Measurements from ENCODE around the gene S100A1. TPM values are rescaled to one million over a fixed set of nuclear protein-coding genes. Genes with fewer than 3 reads are reported as not detected.
"Not testable (repeated sequence)": the region's sequence is repeated elsewhere in the genome, so short reads cannot be mapped to it uniquely, and the experiment has no call there.

The S100A1 gene
- total RNA-seq: not detected
- total RNA-seq (2013): not detected

DNA sequence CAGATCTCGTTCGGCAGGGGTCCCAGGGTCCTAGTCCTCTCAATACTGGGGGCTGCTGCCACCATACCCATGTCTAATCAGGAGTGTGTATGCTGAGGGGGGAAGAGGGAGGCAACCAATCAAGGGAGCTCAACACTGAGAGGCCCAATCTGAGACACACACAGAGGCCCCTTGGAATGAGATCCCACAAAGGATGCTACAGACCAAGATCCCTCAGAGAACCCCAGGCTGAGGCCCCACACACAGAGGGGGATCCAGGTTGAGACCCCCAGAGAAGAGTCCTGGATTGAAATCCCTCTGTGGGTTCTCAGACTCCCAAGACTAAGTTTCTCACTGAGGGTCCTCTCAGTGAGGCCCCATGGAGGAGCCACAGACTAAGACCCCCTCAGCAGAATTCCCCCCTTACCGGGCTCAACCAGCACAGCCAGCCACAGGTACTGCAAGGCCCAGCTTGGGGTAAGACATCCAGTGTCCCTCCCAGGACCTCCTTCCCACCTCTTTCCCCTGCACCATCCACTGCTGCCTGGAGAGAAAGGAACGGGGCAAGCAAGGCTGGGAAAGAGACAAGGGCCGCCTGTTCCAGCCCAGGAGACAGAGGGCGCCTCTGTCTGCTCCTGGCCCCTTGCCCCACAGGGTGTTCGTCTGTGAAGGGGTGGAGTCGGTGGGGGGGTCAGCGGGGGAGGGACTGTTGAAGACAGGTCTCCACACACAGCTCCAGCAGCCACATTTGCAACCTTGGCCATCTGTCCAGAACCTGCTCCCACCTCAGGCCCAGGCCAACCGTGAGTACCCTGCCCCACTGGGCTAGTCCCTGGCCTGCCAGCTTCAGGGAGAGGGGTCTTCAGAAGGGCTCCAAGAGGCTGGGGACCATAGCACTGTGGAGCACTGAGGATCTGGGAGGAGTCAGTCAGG lies at the start of gene S100A1:
Gene S100A1, plus strand, starts transcription at position 720 of the 912 bp plus-strand sequence. CDS start 2,088 bp downstream, outside the sequence.
- DNase-seq (no peak), ATAC-seq (no peak)
- Mint-ChIP-seq H3K4me1 (peaks cover 13 to 15% of the 10 kb centered on the region in 2 donors), H3K9me3 (no peaks in the 10 kb centered on the region), H3K4me3 (peak within 1 kb of the TSS; percentile 74), H3K27ac (peak within 1 kb of the TSS in 1 of 2 donors; percentile 58), H3K27me3 (ENCODE audit: low read depth in 2 of 2) (peaks cover 6 to 8% of the 10 kb centered on the region in 2 donors), H3K36me3 (no peaks in the 10 kb centered on the region)
- intact Hi-C loops (cut with micrococcal nuclease): no loop called here
- peaks cover 20% of the 10 kb centered on the region for H3K4me1 ChIP-seq (ENCODE audit: control insufficient read depth, insufficient read depth, low read length)
- H3K27me3 ChIP-seq (ENCODE audit: control insufficient read depth, insufficient read depth, low read length): no peaks in the 10 kb centered on the region
- TF ChIP-seq CTCF (IDR thresholded peaks at IDR 0.05): no peak
- H3K27ac ChIP-seq (ENCODE audit: low read length): peak within 1 kb of the TSS; percentile 12
- H3K9me3 ChIP-seq (ENCODE audit: control insufficient read depth, insufficient read depth, low read length): no peaks in the 10 kb centered on the region
- peak within 1 kb of the TSS; percentile 1 for H3K4me3 ChIP-seq (ENCODE audit: low read length)
- no peaks in the 10 kb centered on the region for H3K36me3 ChIP-seq (ENCODE audit: control insufficient read depth, insufficient read depth, low read length)
- WGBS (ENCODE audit: insufficient coverage): 83% methylated on average over 8 of the region's 10 CpGs

- no peaks in the 10 kb centered on the region for H3K36me3 Mint-ChIP-seq
- no peak for TF ChIP-seq CTCF (IDR thresholded peaks at IDR 0.05)
- H3K4me3 ChIP-seq (ENCODE audit: low read length): no peak overlapping the region
- no peaks in the 10 kb centered on the region for H3K9me3 Mint-ChIP-seq
- no peaks in the 10 kb centered on the region for H3K4me1 Mint-ChIP-seq
- no peaks in the 10 kb centered on the region for H3K4me1 ChIP-seq (ENCODE audit: control insufficient read depth, insufficient read depth, low read length)
- H3K27me3 ChIP-seq (ENCODE audit: control insufficient read depth, insufficient read depth, low read length): peaks cover 2% of the 10 kb centered on the region
- no peaks in the 10 kb centered on the region for H3K36me3 ChIP-seq (ENCODE audit: control insufficient read depth, insufficient read depth, low read length)
- H3K9me3 ChIP-seq (ENCODE audit: control insufficient read depth, insufficient read depth, low read length): no peaks in the 10 kb centered on the region
- no peak overlapping the region for H3K27ac ChIP-seq (ENCODE audit: low read length)
- H3K4me3 Mint-ChIP-seq: no peak overlapping the region
- ATAC-seq (no peak), DNase-seq (no peak)
- no peak overlapping the region for H3K27ac Mint-ChIP-seq
- intact Hi-C loops (cut with micrococcal nuclease): no loop called here
- peaks cover 19 to 27% of the 10 kb centered on the region in 2 donors for H3K27me3 Mint-ChIP-seq (ENCODE audit: low read depth in 2 of 2)
Observed at GRCh38 chr1:153578490-153578889, 49.7 kb upstream of the S100A1 start.

- intact Hi-C loops (cut with micrococcal nuclease): no loop called here
- peaks cover 19 to 27% of the 10 kb centered on the region in 2 donors for H3K27me3 Mint-ChIP-seq (ENCODE audit: low read depth in 2 of 2)
- no peak for TF ChIP-seq CTCF (IDR thresholded peaks at IDR 0.05)
Observed at GRCh38 chr1:153578936-153579335, 49.3 kb upstream of the S100A1 start.

DNA sequence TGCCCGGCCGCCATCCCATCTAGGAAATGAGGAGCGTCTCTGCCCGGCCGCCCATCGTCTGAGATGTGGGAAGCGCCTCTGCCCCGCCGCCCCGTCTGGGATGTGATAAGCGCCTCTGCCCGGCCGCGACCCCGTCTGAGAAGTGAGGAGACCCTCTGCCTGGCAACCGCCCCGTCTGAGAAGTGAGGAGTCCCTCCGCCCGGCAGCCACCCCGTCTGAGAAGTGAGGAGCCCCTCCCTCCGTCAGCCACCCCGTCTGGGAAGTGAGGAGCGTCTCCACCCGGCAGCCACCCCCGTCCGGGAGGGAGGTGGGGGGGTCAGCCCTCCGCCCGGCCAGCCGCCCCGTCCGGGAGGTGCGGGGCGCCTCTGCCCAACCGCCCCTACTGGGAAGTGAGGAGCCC lies 45.4 kb upstream of the S100A1 start:
- WGBS (ENCODE audit: insufficient coverage): 93% methylated on average over 26 of the region's 34 CpGs
- H3K27ac Mint-ChIP-seq; H3K9me3 Mint-ChIP-seq; H3K4me1 Mint-ChIP-seq; intact Hi-C loops (cut with micrococcal nuclease); H3K27ac ChIP-seq (ENCODE audit: low read length); ATAC-seq; H3K36me3 Mint-ChIP-seq; H3K36me3 ChIP-seq (ENCODE audit: control insufficient read depth, insufficient read depth, low read length); H3K27me3 ChIP-seq (ENCODE audit: control insufficient read depth, insufficient read depth, low read length); H3K4me1 ChIP-seq (ENCODE audit: control insufficient read depth, insufficient read depth, low read length); DNase-seq; H3K9me3 ChIP-seq (ENCODE audit: control insufficient read depth, insufficient read depth, low read length); H3K4me3 ChIP-seq (ENCODE audit: low read length); H3K4me3 Mint-ChIP-seq: not testable (repeated sequence)
- peaks cover 23 to 30% of the 10 kb centered on the region in 2 donors for H3K27me3 Mint-ChIP-seq (ENCODE audit: low read depth in 2 of 2)

More at GRCh38 chr1:153578936-153579335, 49.3 kb upstream of the S100A1 start:
- Mint-ChIP-seq H3K9me3 (no peaks in the 10 kb centered on the region), H3K36me3 (no peaks in the 10 kb centered on the region), H3K4me3 (no peak overlapping the region), H3K4me1 (no peaks in the 10 kb centered on the region), H3K27ac (no peak overlapping the region)
- Histone ChIP-seq H3K36me3 (ENCODE audit: control insufficient read depth, insufficient read depth, low read length) (no peaks in the 10 kb centered on the region), H3K4me3 (ENCODE audit: low read length) (no peak overlapping the region), H3K4me1 (ENCODE audit: control insufficient read depth, insufficient read depth, low read length) (no peaks in the 10 kb centered on the region), H3K27ac (ENCODE audit: low read length) (no peak overlapping the region), H3K9me3 (ENCODE audit: control insufficient read depth, insufficient read depth, low read length) (no peaks in the 10 kb centered on the region), H3K27me3 (ENCODE audit: control insufficient read depth, insufficient read depth, low read length) (peaks cover 2% of the 10 kb centered on the region)
- 81% methylated on average over 3 of the region's 3 CpGs for WGBS (ENCODE audit: insufficient coverage)
- no peak for ATAC-seq
- no peak for DNase-seq

DNA sequence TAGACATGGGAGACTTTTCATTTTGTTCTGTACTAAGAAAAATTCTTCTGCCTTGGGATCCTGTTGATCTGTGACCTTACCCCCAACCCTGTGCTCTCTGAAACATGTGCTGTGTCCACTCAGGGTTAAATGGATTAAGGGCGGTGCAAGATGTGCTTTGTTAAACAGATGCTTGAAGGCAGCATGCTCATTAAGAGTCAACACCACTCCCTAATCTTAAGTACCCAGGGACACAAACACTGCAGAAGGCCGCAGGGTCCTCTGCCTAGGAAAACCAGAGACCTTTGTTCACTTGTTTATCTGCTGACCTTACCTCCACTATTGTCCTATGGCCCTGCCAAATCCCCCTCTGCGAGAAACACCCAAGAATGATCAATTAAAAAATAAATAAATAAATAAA lies 44.7 kb upstream of the S100A1 start:
- H3K9me3 ChIP-seq (ENCODE audit: control insufficient read depth, insufficient read depth, low read length); H3K27me3 ChIP-seq (ENCODE audit: control insufficient read depth, insufficient read depth, low read length); intact Hi-C loops (cut with micrococcal nuclease); DNase-seq; H3K27ac ChIP-seq (ENCODE audit: low read length); H3K4me1 ChIP-seq (ENCODE audit: control insufficient read depth, insufficient read depth, low read length); H3K4me1 Mint-ChIP-seq; H3K36me3 Mint-ChIP-seq; H3K36me3 ChIP-seq (ENCODE audit: control insufficient read depth, insufficient read depth, low read length); H3K4me3 Mint-ChIP-seq; ATAC-seq; H3K4me3 ChIP-seq (ENCODE audit: low read length); H3K9me3 Mint-ChIP-seq; H3K27ac Mint-ChIP-seq: not testable (repeated sequence)
- peaks cover 21 to 24% of the 10 kb centered on the region in 2 donors for H3K27me3 Mint-ChIP-seq (ENCODE audit: low read depth in 2 of 2)
- 83% methylated on average over 1 of the region's 3 CpGs for WGBS (ENCODE audit: insufficient coverage)

Data from natural killer cell (primary cell).